Uterus (tissue), 2 donors: ENCODE data around the gene MYL6B.

ENCODE experiments used
- POLR2A ChIP-seq, 2 donors: fragments of 450-650 bp; IDR thresholded peaks; one replicate each; pipeline ENCODE4 v1.6.1; 2016; ENCODE audit warnings: antibody characterized with exemption in 2 of 2, mild to moderate bottlenecking in 1 of 2, moderate library complexity in 1 of 2
- TF ChIP-seq, protein P1 (sequence below), 4 experiments: fragments of 200-600 bp in 2 of 4; fragments of 450-650 bp in 2 of 4; sonication (generic) in 2 of 4; IDR thresholded peaks; one replicate each; pipeline ENCODE4 v1.5.1; 2016 to 2019; ENCODE audit warnings: antibody characterized with exemption in 4 of 4, mild to moderate bottlenecking in 2 of 4, moderate library complexity in 1 of 4

DNA sequence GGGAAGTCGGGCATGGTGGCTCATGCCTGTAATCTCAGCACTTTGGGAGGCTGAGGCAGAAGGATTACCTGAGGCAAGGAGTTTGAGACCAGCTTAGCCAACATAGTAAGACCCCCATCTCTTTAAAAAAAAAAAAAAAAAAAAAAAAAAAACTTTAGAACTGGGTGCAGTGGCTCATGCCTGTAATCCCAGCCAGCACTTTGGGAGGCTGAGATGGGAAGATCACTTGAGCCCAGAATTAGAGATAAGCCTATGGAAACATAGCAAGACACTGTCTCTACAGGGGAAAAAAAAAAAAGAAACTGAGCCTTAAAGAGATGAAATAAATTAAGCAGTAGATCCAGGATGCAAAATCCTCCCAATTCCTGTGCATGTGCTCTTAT, 49.7 kb upstream of the MYL6B start:
- TF ChIP-seq POLR2A (IDR thresholded peaks at IDR 0.05), result no peak
- TF ChIP-seq, protein P1, sequence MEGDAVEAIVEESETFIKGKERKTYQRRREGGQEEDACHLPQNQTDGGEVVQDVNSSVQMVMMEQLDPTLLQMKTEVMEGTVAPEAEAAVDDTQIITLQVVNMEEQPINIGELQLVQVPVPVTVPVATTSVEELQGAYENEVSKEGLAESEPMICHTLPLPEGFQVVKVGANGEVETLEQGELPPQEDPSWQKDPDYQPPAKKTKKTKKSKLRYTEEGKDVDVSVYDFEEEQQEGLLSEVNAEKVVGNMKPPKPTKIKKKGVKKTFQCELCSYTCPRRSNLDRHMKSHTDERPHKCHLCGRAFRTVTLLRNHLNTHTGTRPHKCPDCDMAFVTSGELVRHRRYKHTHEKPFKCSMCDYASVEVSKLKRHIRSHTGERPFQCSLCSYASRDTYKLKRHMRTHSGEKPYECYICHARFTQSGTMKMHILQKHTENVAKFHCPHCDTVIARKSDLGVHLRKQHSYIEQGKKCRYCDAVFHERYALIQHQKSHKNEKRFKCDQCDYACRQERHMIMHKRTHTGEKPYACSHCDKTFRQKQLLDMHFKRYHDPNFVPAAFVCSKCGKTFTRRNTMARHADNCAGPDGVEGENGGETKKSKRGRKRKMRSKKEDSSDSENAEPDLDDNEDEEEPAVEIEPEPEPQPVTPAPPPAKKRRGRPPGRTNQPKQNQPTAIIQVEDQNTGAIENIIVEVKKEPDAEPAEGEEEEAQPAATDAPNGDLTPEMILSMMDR (IDR thresholded peaks at IDR 0.05), result no peak
